Fibroblast of skin of back (primary cell): ENCODE measurements around the gene THYN1. TPM values are rescaled to one million over a fixed set of nuclear protein-coding genes. Genes with fewer than 3 reads are reported as not detected.
"Not testable (repeated sequence)": the region's sequence is repeated elsewhere in the genome, so short reads cannot be mapped to it uniquely, and the experiment has no call there.

Experiments
- DNase-seq: peaks from one replicate; pipeline ENCODE4 v3.0.0-alpha.2; 2013
- polyA plus RNA-seq, 2 experiments: library from polyadenylated mRNA; unstranded; fragments of 120-200 nt; gene quantifications; one replicate each; pipeline ENCODE4 v1.2.1, GENCODE V29; 2013; ENCODE audit not compliant: insufficient read length in 2 of 2

The THYN1 gene
- polyA plus RNA-seq (2013, experiment 1 of 2; ENCODE audit: insufficient read length), result 27.8 TPM
- polyA plus RNA-seq (2013, experiment 2 of 2; ENCODE audit: insufficient read length), result 30.8 TPM

- DNase-seq, result peak; percentile 96
Measured at GRCh38 chr11:134253188-134253993, at the start of gene THYN1, which contains the start of gene ACAD8. Gene THYN1, minus strand, starts transcription at chr11:134253352. Its CDS starts 470 bp downstream, at chr11:134252882. Gene ACAD8, plus strand, starts transcription at chr11:134253568. Its CDS starts 33 bp downstream, at chr11:134253601.

- DNase-seq, result no peak
Measured at GRCh38 chr11:134294664-134295063, 41.5 kb upstream of the THYN1 start.

- no peak for DNase-seq
Measured at GRCh38 chr11:134293119-134294113, 40.3 kb upstream of the THYN1 start.

GRCh38 chr11:134292661-134293060, 39.5 kb upstream of the THYN1 start:
- DNase-seq, result no peak

GRCh38 chr11:134291196-134291595, 38.0 kb upstream of the THYN1 start:
- no peak for DNase-seq

GRCh38 chr11:134290646-134291045, 37.5 kb upstream of the THYN1 start:
- DNase-seq, result no peak

- DNase-seq, result no peak
Measured at GRCh38 chr11:134289789-134290188, 36.6 kb upstream of the THYN1 start.

- no peak for DNase-seq
Measured at GRCh38 chr11:134289167-134289566, 36.0 kb upstream of the THYN1 start.

- DNase-seq, result no peak
Measured at GRCh38 chr11:134288486-134288885, 35.3 kb upstream of the THYN1 start.

GRCh38 chr11:134287561-134287960, 34.4 kb upstream of the THYN1 start:
- no peak for DNase-seq

GRCh38 chr11:134284349-134284748, 31.2 kb upstream of the THYN1 start:
- DNase-seq, result not testable (repeated sequence)

GRCh38 chr11:134283461-134284230, 30.5 kb upstream of the THYN1 start:
- no peak for DNase-seq

- DNase-seq, result no peak
Measured at GRCh38 chr11:134282121-134283045, 29.2 kb upstream of the THYN1 start.

GRCh38 chr11:134281635-134282034, 28.5 kb upstream of the THYN1 start:
- not testable (repeated sequence) for DNase-seq

- DNase-seq, result no peak
Measured at GRCh38 chr11:134278356-134278755, 25.2 kb upstream of the THYN1 start.

- no peak for DNase-seq
Measured at GRCh38 chr11:134277183-134278001, 24.2 kb upstream of the THYN1 start.

GRCh38 chr11:134276396-134277182, 23.4 kb upstream of the THYN1 start:
- no peak for DNase-seq

GRCh38 chr11:134275534-134276395, 22.6 kb upstream of the THYN1 start, which contains the start of gene GLB1L3:
Gene GLB1L3, plus strand, starts transcription at chr11:134276379. Its CDS starts 362 bp downstream, at chr11:134276741.
- peak; percentile 22 for DNase-seq
